K562 (cell line): Measurements from ENCODE around the gene RBPJL. TPM values are rescaled to one million over a fixed set of nuclear protein-coding genes. Genes with fewer than 3 reads are reported as not detected.
A peak's percentile ranks its signal among the peaks of the same experiment; 100 is the strongest.

Experiments
- ARID1B ChIP-seq: fragments of 450-650 bp; IDR thresholded peaks from 2 replicates; pipeline ENCODE4 v1.6.1; 2016; ENCODE audit warnings: antibody characterized with exemption, mild to moderate bottlenecking, inconsistent platforms
- BCL6 ChIP-seq: fragments of 250-450 bp; sonication (Bioruptor Pico); IDR thresholded peaks from 2 replicates; pipeline ENCODE4 v1.4.0; 2020
- CCAR2 ChIP-seq: fragments of 200-400 bp; formaldehyde crosslinking; IDR thresholded peaks from 2 replicates; pipeline ENCODE4 v1.6.1; 2017; ENCODE audit warnings: mild to moderate bottlenecking, low read depth, low read length
- CCNT2 ChIP-seq: IDR thresholded peaks from 2 replicates; pipeline ENCODE4 v1.6.1; 2011; ENCODE audit warnings: borderline replicate concordance, low read depth, mild to moderate bottlenecking, moderate library complexity, mixed read lengths, low read length; ENCODE audit not compliant: insufficient read length; ENCODE audit errors: extremely low read depth
- CSDE1 ChIP-seq, 2 experiments: fragments of 450-650 bp; IDR thresholded peaks; 2 replicates each; pipeline ENCODE4 v1.6.1; 2016; ENCODE audit warnings: mild to moderate bottlenecking in 1 of 2
- EP400 ChIP-seq: fragments of 450-650 bp; IDR thresholded peaks from 2 replicates; pipeline ENCODE4 v1.6.1; 2017; ENCODE audit warnings: antibody characterized with exemption, mild to moderate bottlenecking, moderate library complexity
- JUN ChIP-seq, 2 experiments: sonication (generic) in 1 of 2; formaldehyde crosslinking in 1 of 2; IDR thresholded peaks; 2 replicates each; pipeline versions ENCODE4 v1.6.1 to v1.8.0; 2012 to 2022; ENCODE audit warnings: borderline replicate concordance in 2 of 2, mild to moderate bottlenecking in 2 of 2, improper control_type of control experiment in 1 of 2, low read depth in 1 of 2, low read length in 1 of 2, missing genetic modification reagents in 1 of 2
- KLF13 ChIP-seq: fragments of 450-650 bp; IDR thresholded peaks from 2 replicates; pipeline ENCODE4 v1.6.1; 2016; ENCODE audit warnings: missing genetic modification characterization, low read depth, mild to moderate bottlenecking, missing compliant biosample characterization, moderate library complexity, borderline replicate concordance
- KLF6 ChIP-seq: fragments of 250-450 bp; sonication (Bioruptor Pico); IDR thresholded peaks from 2 replicates; pipeline ENCODE4 v1.4.0; 2020; ENCODE audit warnings: mild to moderate bottlenecking, moderate library complexity, borderline replicate concordance
- MEIS2 ChIP-seq: fragments of 450-650 bp; IDR thresholded peaks from 2 replicates; pipeline ENCODE4 v1.6.1; 2014; ENCODE audit warnings: mild to moderate bottlenecking; ENCODE audit not compliant: partially characterized antibody
- MTF1 ChIP-seq: fragments of 250-450 bp; sonication (Bioruptor Pico); IDR thresholded peaks from 2 replicates; pipeline ENCODE4 v1.9.0; 2021; ENCODE audit warnings: moderate library complexity, mild to moderate bottlenecking, inconsistent platforms, borderline replicate concordance
- NCOA1 ChIP-seq: fragments of 450-650 bp; IDR thresholded peaks from 2 replicates; pipeline ENCODE4 v1.6.1; 2016; ENCODE audit warnings: low read depth
- RAD21 ChIP-seq, 2 experiments: fragments of 250-450 bp in 1 of 2; fragments of 450-650 bp in 1 of 2; sonication (Bioruptor Pico) in 1 of 2; formaldehyde crosslinking in 1 of 2; IDR thresholded peaks in 1 of 2; conservative IDR thresholded peaks in 1 of 2; 2 replicates each; pipeline versions ENCODE4 v1.4.0 to v1.8.0; 2020 to 2022; ENCODE audit warnings: mild to moderate bottlenecking in 2 of 2, moderate library complexity in 1 of 2
- RB1 ChIP-seq: fragments of 450-650 bp; IDR thresholded peaks from 2 replicates; pipeline ENCODE4 v1.6.1; 2017; ENCODE audit warnings: low read depth, mild to moderate bottlenecking
- SAFB ChIP-seq: fragments of 200-400 bp; formaldehyde crosslinking; IDR thresholded peaks from 2 replicates; pipeline ENCODE4 v1.6.1; 2017; ENCODE audit warnings: low read depth, low read length, borderline replicate concordance
- SAFB2 ChIP-seq: fragments of 200-400 bp; formaldehyde crosslinking; IDR thresholded peaks from 2 replicates; pipeline ENCODE4 v1.6.1; 2018; ENCODE audit warnings: borderline replicate concordance, low read length, low read depth, moderate library complexity; ENCODE audit not compliant: severe bottlenecking
- SAP30 ChIP-seq: fragments of 200-600 bp; sonication (generic); IDR thresholded peaks from 2 replicates; pipeline ENCODE4 v1.6.1; 2012; ENCODE audit warnings: borderline replicate concordance, low read depth, mild to moderate bottlenecking, moderate library complexity, low read length, control low read depth, inconsistent platforms; ENCODE audit not compliant: insufficient read depth, poor library complexity, severe bottlenecking
- SRSF3 ChIP-seq: fragments of 200-400 bp; formaldehyde crosslinking; IDR thresholded peaks from 2 replicates; pipeline ENCODE4 v1.6.1; 2016; ENCODE audit warnings: mild to moderate bottlenecking, low read length, moderate library complexity; ENCODE audit not compliant: insufficient read depth
- SUPT5H ChIP-seq: fragments of 450-650 bp; IDR thresholded peaks from 2 replicates; pipeline ENCODE4 v1.6.1; 2016
- TARDBP ChIP-seq: fragments of 450-650 bp; IDR thresholded peaks from 2 replicates; pipeline ENCODE4 v1.6.1; 2016
- TCF3 ChIP-seq: sonication (generic); formaldehyde crosslinking; IDR thresholded peaks from 2 replicates; pipeline ENCODE4 v1.4.0; 2020; ENCODE audit warnings: mild to moderate bottlenecking, missing genetic modification reagents
- YY1 ChIP-seq, 3 experiments: IDR thresholded peaks; 2 replicates each; pipeline ENCODE4 v1.6.1; 2011; ENCODE audit warnings: low read length in 2 of 3, mild to moderate bottlenecking in 2 of 3, moderate library complexity in 2 of 3, borderline replicate concordance in 1 of 3, control low read depth in 1 of 3, low read depth in 1 of 3; ENCODE audit not compliant: insufficient read depth in 3 of 3, insufficient replicate concordance in 2 of 3, control insufficient read depth in 1 of 3, insufficient read length in 1 of 3; ENCODE audit errors: extremely low read depth in 1 of 3
- ZNF133 ChIP-seq: fragments of 250-450 bp; sonication (Bioruptor Pico); IDR thresholded peaks from 2 replicates; pipeline ENCODE4 v1.4.0; 2020; ENCODE audit warnings: mild to moderate bottlenecking
- ZNF217 ChIP-seq: sonication (generic); formaldehyde crosslinking; IDR thresholded peaks from 2 replicates; pipeline ENCODE4 v1.8.0; 2022; ENCODE audit warnings: mild to moderate bottlenecking, missing genetic modification reagents
- ZNF3 ChIP-seq: fragments of 250-450 bp; sonication (Bioruptor Pico); IDR thresholded peaks from 2 replicates; pipeline ENCODE4 v1.5.0; 2021; ENCODE audit warnings: mild to moderate bottlenecking, moderate library complexity
- ZNF431 ChIP-seq: sonication (generic); formaldehyde crosslinking; IDR thresholded peaks from 2 replicates; pipeline ENCODE4 v1.8.0; 2022; ENCODE audit warnings: mild to moderate bottlenecking, missing genetic modification reagents
- ZNF644 ChIP-seq: fragments of 200-800 bp; sonication (Bioruptor generic); IDR thresholded peaks from 2 replicates; pipeline ENCODE4 v1.6.1; 2016; ENCODE audit warnings: low read depth, missing genetic modification characterization, missing compliant biosample characterization
- ZNF766 ChIP-seq: fragments of 200-800 bp; sonication (Bioruptor generic); conservative IDR thresholded peaks from 2 replicates; pipeline ENCODE4 v1.6.1; 2016; ENCODE audit warnings: missing genetic modification characterization, missing compliant biosample characterization
- ZNF785 ChIP-seq: fragments of 250-450 bp; sonication (Bioruptor Pico); IDR thresholded peaks from 2 replicates; pipeline ENCODE4 v1.4.0; 2020; ENCODE audit warnings: mild to moderate bottlenecking
- polyA plus RNA-seq, 8 experiments: library from polyadenylated mRNA; depleted of rRNA in 4 of 8; stranded (reverse) in 5 of 8; unstranded in 3 of 8; fragments of >200 nt; fragmentation: Nextera tagmentation in 2 of 8; fragmentation: Illumina TruSeq in 1 of 8; extraction: Ambion mirVana in 2 of 8; extraction: Trizol in 1 of 8; gene quantifications; 2 replicates each; pipeline versions ENCODE4 v1.2.1 to v1.2.3, GENCODE V29; 2011 to 2014; ENCODE audit warnings: inconsistent platforms in 1 of 8, missing spikeins in 1 of 8
- total RNA-seq, 7 experiments: library from RNA; depleted of rRNA in 6 of 7; stranded (reverse); fragments of >200 nt in 6 of 7; fragmentation: Illumina TruSeq in 2 of 7; extraction: Trizol in 2 of 7; gene quantifications; 2 replicates each; pipeline versions ENCODE4 v1.2.1 to v1.2.3, GENCODE V29; 2011 to 2021; ENCODE audit warnings: low replicate concordance in 1 of 7

The RBPJL gene
- total and polyA plus RNA-seq, 9 of the 15 experiments (the other 6 are each of a cell fraction or from before 2014, with no cell fraction given): not detected

DNA sequence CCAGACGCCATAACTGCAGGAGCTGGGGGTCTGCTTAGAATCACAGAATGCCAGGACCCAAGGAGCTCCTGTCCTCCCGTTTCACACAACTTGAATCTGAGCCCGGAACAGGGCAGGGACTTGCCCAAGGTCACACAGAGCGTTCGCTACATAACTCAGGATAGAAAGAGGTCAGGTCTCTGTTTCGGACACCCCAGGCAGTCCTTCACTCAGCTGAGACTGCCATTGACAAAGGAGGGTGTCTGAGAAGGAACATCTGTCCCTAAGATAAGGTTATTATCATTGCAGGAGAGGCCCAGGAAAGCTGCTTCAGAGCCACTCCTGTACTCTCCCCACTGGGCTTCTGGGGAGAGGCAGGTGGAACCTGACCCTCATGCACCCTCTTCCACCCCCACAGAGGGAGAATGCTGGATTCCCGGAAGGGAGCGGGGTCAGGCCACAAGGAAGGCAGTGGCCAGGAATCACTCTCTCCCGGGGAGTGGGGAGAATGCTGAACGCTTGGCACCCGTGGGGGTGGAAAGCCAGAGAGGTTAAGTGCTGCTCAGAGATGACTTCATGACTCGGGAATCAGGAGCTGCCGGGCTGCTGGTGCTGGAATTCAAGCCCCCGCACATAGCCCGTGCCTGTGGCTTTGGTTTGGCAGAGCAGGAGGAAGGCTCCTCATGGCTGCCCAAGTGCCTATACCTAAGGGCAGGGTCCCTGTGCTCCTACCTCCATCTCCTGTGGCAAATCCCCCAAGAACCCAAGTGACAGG, 30.9 kb downstream of the RBPJL start (continued):
- TF ChIP-seq CCAR2 (no peak), BCL6 (CRISPR knock-in tag) (no peak), ZNF133 (no peak), TCF3 (CRISPR knock-in tag) (peak; percentile 91), NCOA1 (peak; percentile 45; the same call in 1 of the 2 replicates), CSDE1 (IDR thresholded peaks at IDR 0.05) (no peak), ZNF644 (tag) (0 out of 2 replicates have a peak, but pooled peaks have one; percentile 30), SRSF3 (no peak), SAFB (peak; percentile 29; the same call in 1 of the 2 replicates), ZNF785 (CRISPR knock-in tag) (no peak), ZNF217 (CRISPR knock-in tag) (no peak), TARDBP (0 out of 2 replicates have a peak, but pooled peaks have one; percentile 35), ZNF3 (CRISPR knock-in tag) (no peak), CCNT2 (no peak), MEIS2 (peak; percentile 44), ARID1B (peak; percentile 90), RAD21 (CRISPR knock-in tag; conservative IDR thresholded peaks at IDR 0.05 in 1 of 2, IDR thresholded peaks at IDR 0.05 in 1 of 2) (0 out of 4 replicates have a peak, but pooled peaks of 1 of the 2 experiments have one; percentile 8), KLF13 (tag) (no peak), SAFB2 (no peak), RB1 (0 out of 2 replicates have a peak, but pooled peaks have one; percentile 11), SUPT5H (no peak), ZNF766 (CRISPR knock-in tag) (no peak), SAP30 (no peak), JUN (IDR thresholded peaks at IDR 0.05; ENCODE audit: borderline replicate concordance, low read depth, low read length) (no peak), JUN (CRISPR knock-in tag; IDR thresholded peaks at IDR 0.05; ENCODE audit: borderline replicate concordance) (no peak), ZNF431 (CRISPR knock-in tag) (no peak), EP400 (no peak), MTF1 (CRISPR knock-in tag) (no peak), KLF6 (CRISPR knock-in tag) (no peak), YY1 (IDR thresholded peaks at IDR 0.05; ENCODE audit: borderline replicate concordance in 1 of 3, control insufficient read depth in 1 of 3, extremely low read depth in 1 of 3, insufficient read depth in 3 of 3, insufficient read length in 1 of 3, insufficient replicate concordance in 2 of 3, low read depth in 1 of 3, low read length in 2 of 3) (peak in 1 of 3 experiments; percentile 63)
